Fibroblast of villous mesenchyme (primary cell): ENCODE results near the gene LMBRD2. TPM values are rescaled to one million over a fixed set of nuclear protein-coding genes. Genes with fewer than 3 reads are reported as not detected.
A peak's percentile ranks its signal among the peaks of the same experiment; 100 is the strongest.

Source experiments
- DNase-seq: peaks from one replicate; pipeline ENCODE4 v3.0.0-alpha.2; 2010; ENCODE audit warnings: low read depth
- H3K4me3 ChIP-seq: 2 replicates; pipeline ENCODE4 v1.5.1; 2011; ENCODE audit warnings: low read depth, mild to moderate bottlenecking, low read length
- CTCF ChIP-seq: IDR thresholded peaks from 2 replicates; pipeline ENCODE4 v1.5.1; 2012; ENCODE audit warnings: low read depth, mild to moderate bottlenecking, low read length; ENCODE audit not compliant: insufficient read depth
- total RNA-seq: library from RNA; depleted of rRNA; stranded (reverse); fragments of >200 nt; gene quantifications from 2 replicates; pipeline ENCODE4 v1.2.3, GENCODE V29; 2012

The LMBRD2 gene
- total RNA-seq, 1 donor = 23.7 TPM

- no peak for DNase-seq
- TF ChIP-seq CTCF = no peak
- peak overlapping the region; percentile 92 for H3K4me3 ChIP-seq
Measured at GRCh38 chr5:36153298-36153677, 1.6 kb upstream of the LMBRD2 start.

GRCh38 chr5:36152324-36153297 is 924 bp upstream of the LMBRD2 start:
- peak overlapping the region; percentile 92 for H3K4me3 ChIP-seq
- no peak for TF ChIP-seq CTCF
- DNase-seq = peak; percentile 22

- peak overlapping the region; percentile 92 for H3K4me3 ChIP-seq
- DNase-seq = peak; percentile 50
- no peak for TF ChIP-seq CTCF
Measured at GRCh38 chr5:36150676-36151433, 832 bp downstream of the LMBRD2 start.

GRCh38 chr5:36147681-36148080 is 4.0 kb downstream of the LMBRD2 start:
- no peak overlapping the region for H3K4me3 ChIP-seq
- no peak for TF ChIP-seq CTCF
- DNase-seq = no peak

GRCh38 chr5:36146390-36146789 is 5.3 kb downstream of the LMBRD2 start:
- TF ChIP-seq CTCF = no peak
- H3K4me3 ChIP-seq = no peak overlapping the region
- DNase-seq = no peak

GRCh38 chr5:36145311-36145710 is 6.4 kb downstream of the LMBRD2 start:
- H3K4me3 ChIP-seq = no peak overlapping the region
- no peak for DNase-seq
- TF ChIP-seq CTCF = no peak
